Heart left ventricle (tissue), 16 donors: ENCODE data around the gene LIMS2. TPM values are rescaled to one million over a fixed set of nuclear protein-coding genes. Genes with fewer than 3 reads are reported as not detected.

Experiments
- ATAC-seq, 4 donors: fragments of 200-7000 bp; cut with Tn5 transposase; one replicate each; pipeline ENCODE4 v1.9.1; 2020 to 2022; ENCODE audit warnings: moderate library complexity in 4 of 4, mild to moderate bottlenecking in 3 of 4, moderate number of reproducible peaks in 1 of 4
- DNase-seq, 5 donors: peaks; one replicate each; pipeline ENCODE4 v3.0.0-alpha.2; 2020
- H3K27ac ChIP-seq, 12 donors: fragments of 200-600 bp; sonication (generic) in 4 of 12; one replicate each; pipeline versions ENCODE4 v1.5.0 to v1.8.0; 2016 to 2022; ENCODE audit warnings: mild to moderate bottlenecking in 2 of 12
- H3K27me3 ChIP-seq, 9 donors: fragments of 200-600 bp; sonication (generic) in 2 of 9; one replicate each; pipeline versions ENCODE4 v1.5.1 to v1.8.0; 2016 to 2022; ENCODE audit warnings: mild to moderate bottlenecking in 3 of 9
- H3K36me3 ChIP-seq, 9 donors: fragments of 200-600 bp; sonication (generic) in 2 of 9; one replicate each; pipeline versions ENCODE4 v1.5.0 to v1.8.0; 2018 to 2022; ENCODE audit warnings: mild to moderate bottlenecking in 2 of 9
- H3K4me1 ChIP-seq, 12 donors: fragments of 200-600 bp; sonication (generic) in 4 of 12; one replicate each; pipeline versions ENCODE4 v1.5.0 to v1.8.0; 2016 to 2022; ENCODE audit warnings: mild to moderate bottlenecking in 3 of 12
- H3K4me3 ChIP-seq, 12 donors: fragments of 200-600 bp; sonication (generic) in 4 of 12; one replicate each; pipeline versions ENCODE4 v1.5.0 to v1.8.0; 2017 to 2022; ENCODE audit warnings: mild to moderate bottlenecking in 9 of 12, moderate library complexity in 4 of 12
- H3K9me3 ChIP-seq, 12 donors: fragments of 200-600 bp; sonication (generic) in 4 of 12; one replicate each; pipeline versions ENCODE4 v1.5.0 to v1.8.0; 2016 to 2022; ENCODE audit warnings: mild to moderate bottlenecking in 1 of 12
- CTCF ChIP-seq, 12 donors: fragments of 200-600 bp; sonication (generic) in 4 of 12; IDR thresholded peaks; one replicate each; pipeline versions ENCODE4 v1.5.0 to v1.8.0; 2018 to 2022; ENCODE audit warnings: antibody characterized with exemption in 12 of 12, mild to moderate bottlenecking in 5 of 12
- POLR2A ChIP-seq, 2 donors: fragments of 450-650 bp; IDR thresholded peaks; one replicate each; pipeline ENCODE4 v1.6.1; 2017; ENCODE audit warnings: antibody characterized with exemption in 2 of 2, mild to moderate bottlenecking in 2 of 2, moderate library complexity in 2 of 2
- WGBS, 4 donors: extraction: QIAGEN DNeasy Blood & Tissue Kit in 2 of 4; methylation state at CpG; one replicate each; pipeline versions ENCODE4 v1.1.5 to v1.1.7; 2013 to 2018; 5-methylcytosine and 5-hydroxymethylcytosine counted together
- intact Hi-C, 10 donors: fragments of 100-400 bp; cut with DNase I; formaldehyde crosslinking; loops; one replicate each; pipeline versions ENCODE4 v1.11.1 to v1.14.2; 2022
- polyA plus RNA-seq, 2 donors: library from polyadenylated mRNA; stranded (reverse); fragments of 200-250 nt; gene quantifications; one replicate each; pipeline ENCODE4 v1.2.3, GENCODE V29; 2013
- total RNA-seq, 9 donors: library from RNA; depleted of rRNA in 2 of 9; stranded (reverse); fragments of >200 nt in 2 of 9; fragmentation: NEBNext Ultra II Directional in 3 of 9; extraction: Animal tissue kit (Norgen Biotek cat#: 25700) in 3 of 9; gene quantifications; one replicate each; pipeline versions ENCODE4 v1.1.0 to v1.2.4, GENCODE V29; 2016 to 2023
- donor health status: ischemic (EF 13 %, LVEDD 7.1; RV severe dilation, severe dysfunction).
- donor health status: healthy with polysubstance abuse.
- donor health status: DM: no; HTN: yes; CAD: no.
- donor health status: DM: no; HTN: no; CAD: no.
- donor health status: ischemic (EF 25% LVEDD 6.9; RV normal size, moderate dysfunction).
- donor health status: ischemic (EF 25% LVEDD 5.7; RV mildly dilated, moderate dysfunction).
- donor health status: healthy.
- donor health status: DM: yes; HTN: yes; CAD: no.
- donor health status: ischemic (EF 35%, LVEDD 5.7; RV mildly dilated, moderate dysfunction).
- donor health status: nonischemic (EF 11% LVEDD 7.7; RV severe dilation, severe dysfunction).
- donor health status: DM: yes; HTN: yes; CAD: no.
- donor health status: PGD.
- donor health status: ischemic (EF 29% LVEDD 5.4; RV normal size, mild dysfunction).
- donor health status: nonischemic (EF 23%, LVEDD 6.1; RV moderate dilation, normal function).

Gene LIMS2
- total and polyA plus RNA-seq, 11 donors, result 97.1 to 293 (median 158) TPM

- WGBS, 4 donors, result 91 to 97% (median 96%) methylated on average over 8 of the region's 8 CpGs
- H3K27ac ChIP-seq, result no peak overlapping the region
- peaks cover 0 to 27% (median 12%) of the 10 kb centered on the region in 12 donors for H3K9me3 ChIP-seq
- intact Hi-C loops, result no loop called here
- DNase-seq (peak in 1 of 5 donors; percentile 12), ATAC-seq (no peak)
- TF ChIP-seq CTCF (IDR thresholded peaks at IDR 0.05) (no peak), POLR2A (IDR thresholded peaks at IDR 0.05) (no peak)
- no peaks in the 10 kb centered on the region for H3K4me1 ChIP-seq
- no peaks in the 10 kb centered on the region for H3K36me3 ChIP-seq
- H3K4me3 ChIP-seq, result no peak overlapping the region
- no peaks in the 10 kb centered on the region for H3K27me3 ChIP-seq
These were observed 65.5 kb downstream of the LIMS2 start for GRCh38 chr2:127609818-127610217.

- DNase-seq, result peak in 1 of 5 donors; percentile 14
- intact Hi-C loops, result no loop called here
- Histone ChIP-seq H3K9me3 (peaks cover 0 to 27% (median 12%) of the 10 kb centered on the region in 12 donors), H3K4me3 (no peak overlapping the region), H3K27ac (no peak overlapping the region), H3K27me3 (no peaks in the 10 kb centered on the region), H3K4me1 (no peaks in the 10 kb centered on the region), H3K36me3 (no peaks in the 10 kb centered on the region)
- no peak for TF ChIP-seq POLR2A (IDR thresholded peaks at IDR 0.05)
- no peak for TF ChIP-seq CTCF (IDR thresholded peaks at IDR 0.05)
- 91 to 99% (median 93%) methylated on average over 17 to 24 of the region's 24 CpGs for WGBS, 4 donors
- ATAC-seq, result peak in 1 of 4 donors; percentile 18
These were observed 66.1 kb downstream of the LIMS2 start for GRCh38 chr2:127609031-127609751.

GRCh38 chr2:127608061-127609030, 67.0 kb downstream of the LIMS2 start:
- Histone ChIP-seq H3K4me1 (no peaks in the 10 kb centered on the region), H3K36me3 (no peaks in the 10 kb centered on the region), H3K27me3 (no peaks in the 10 kb centered on the region), H3K9me3 (peaks cover 0 to 23% (median 7%) of the 10 kb centered on the region in 12 donors), H3K4me3 (no peak overlapping the region), H3K27ac (no peak overlapping the region)
- intact Hi-C loops, result no loop called here
- 87 to 92% (median 90%) methylated on average over 24 to 25 of the region's 25 CpGs for WGBS, 4 donors
- DNase-seq, result peak in 1 of 5 donors; percentile 5
- no peak for ATAC-seq
- TF ChIP-seq POLR2A (IDR thresholded peaks at IDR 0.05), result no peak
- TF ChIP-seq CTCF (IDR thresholded peaks at IDR 0.05), result no peak

- intact Hi-C loops, result no loop called here
- WGBS, 4 donors, result 93 to 99% (median 96%) methylated on average over 9 of the region's 9 CpGs
- peaks cover 0 to 19% (median 2%) of the 10 kb centered on the region in 12 donors for H3K9me3 ChIP-seq
These were observed 67.9 kb downstream of the LIMS2 start for GRCh38 chr2:127607399-127607908.

More at GRCh38 chr2:127607399-127607908, 67.9 kb downstream of the LIMS2 start:
- DNase-seq (peak in 1 of 5 donors; percentile 10), ATAC-seq (no peak)
- Histone ChIP-seq H3K4me3 (no peak overlapping the region), H3K27ac (no peak overlapping the region), H3K4me1 (no peaks in the 10 kb centered on the region), H3K36me3 (no peaks in the 10 kb centered on the region), H3K27me3 (no peaks in the 10 kb centered on the region)
- TF ChIP-seq CTCF (IDR thresholded peaks at IDR 0.05), result no peak
- no peak for TF ChIP-seq POLR2A (IDR thresholded peaks at IDR 0.05)
